CD4-positive, CD25-positive, alpha-beta regulatory T cell (primary cell): Measurements from ENCODE around the gene CD1D. TPM values are rescaled to one million over a fixed set of nuclear protein-coding genes. Genes with fewer than 3 reads are reported as not detected.
A peak's percentile ranks its signal among the peaks of the same experiment; 100 is the strongest.
"Not testable (repeated sequence)": the region's sequence is repeated elsewhere in the genome, so short reads cannot be mapped to it uniquely, and the experiment has no call there.

Experiments used
- ATAC-seq, 2 donors: fragments of 150-1000 bp; cut with Tn5 transposase; one replicate each; pipeline ENCODE4 v1.10.0; 2021; ENCODE audit warnings: low read depth in 2 of 2, moderate number of reproducible peaks in 2 of 2, moderate library complexity in 1 of 2
- DNase-seq, 3 donors: peaks; one replicate each; pipeline versions ENCODE4 v3.0.0 to v3.0.0-alpha.2; 2012 to 2022; ENCODE audit warnings: mixed read lengths in 1 of 3
- H3K27ac ChIP-seq: one replicate; pipeline ENCODE4 v1.7.0; 2013; ENCODE audit warnings: mild to moderate bottlenecking, low read length; ENCODE audit not compliant: insufficient read depth, poor library complexity, severe bottlenecking
- H3K27me3 ChIP-seq: one replicate; pipeline ENCODE4 v1.7.0; 2013; ENCODE audit warnings: low read length; ENCODE audit not compliant: control insufficient read depth, insufficient read depth
- H3K36me3 ChIP-seq: one replicate; pipeline ENCODE4 v1.7.0; 2013; ENCODE audit warnings: mild to moderate bottlenecking, low read length, moderate library complexity; ENCODE audit not compliant: control insufficient read depth, insufficient read depth
- H3K4me1 ChIP-seq: 2 replicates; pipeline ENCODE4 v1.7.0; 2013; ENCODE audit warnings: mild to moderate bottlenecking, low read length; ENCODE audit not compliant: insufficient read depth, control insufficient read depth, poor library complexity, severe bottlenecking
- H3K4me3 ChIP-seq: one replicate; pipeline ENCODE4 v1.7.0; 2013; ENCODE audit warnings: low read depth, mild to moderate bottlenecking, low read length, moderate library complexity
- H3K9me3 ChIP-seq, 2 experiments: 1 replicate in 1 of 2; 2 replicates in 1 of 2; pipeline ENCODE4 v1.7.0; 2013; ENCODE audit warnings: low read length in 2 of 2, mild to moderate bottlenecking in 1 of 2, moderate library complexity in 1 of 2; ENCODE audit not compliant: control insufficient read depth in 2 of 2
- H3K27ac Mint-ChIP-seq, 3 donors: one replicate each; pipeline ENCODE4 v1.8.0; 2020 to 2022; ENCODE audit warnings: mild to moderate bottlenecking in 3 of 3, mixed read lengths in 3 of 3, moderate library complexity in 2 of 3
- H3K27me3 Mint-ChIP-seq: one replicate; pipeline ENCODE4 v1.8.0; 2022; ENCODE audit warnings: mild to moderate bottlenecking, mixed read lengths
- H3K36me3 Mint-ChIP-seq: one replicate; pipeline ENCODE4 v1.8.0; 2020; ENCODE audit warnings: mixed read lengths
- H3K4me1 Mint-ChIP-seq, 4 donors: one replicate each; pipeline ENCODE4 v1.8.0; 2020 to 2022; ENCODE audit warnings: mixed read lengths in 4 of 4, mild to moderate bottlenecking in 1 of 4
- H3K4me3 Mint-ChIP-seq, 4 donors: one replicate each; pipeline ENCODE4 v1.8.0; 2020 to 2022; ENCODE audit warnings: mild to moderate bottlenecking in 4 of 4, mixed read lengths in 4 of 4, moderate library complexity in 3 of 4
- H3K9me3 Mint-ChIP-seq, 7 donors: one replicate each; pipeline ENCODE4 v1.8.0; 2020 to 2022; ENCODE audit warnings: mixed read lengths in 7 of 7, mild to moderate bottlenecking in 3 of 7, moderate library complexity in 2 of 7
- polyA plus RNA-seq, 4 donors: library from polyadenylated mRNA; unstranded; fragments of 300-500 nt; fragmentation: Illumina TruSeq; gene quantifications; one replicate each; pipeline ENCODE4 v1.2.3, GENCODE V29; 2021
- total RNA-seq: library from RNA; stranded (reverse); gene quantifications from one replicate; pipeline ENCODE4 v1.2.3, GENCODE V29; 2022

CD1D gene
- total and polyA plus RNA-seq, 5 donors from 2014 or later: 0.12 to 0.16 TPM; not detected in 3

DNA sequence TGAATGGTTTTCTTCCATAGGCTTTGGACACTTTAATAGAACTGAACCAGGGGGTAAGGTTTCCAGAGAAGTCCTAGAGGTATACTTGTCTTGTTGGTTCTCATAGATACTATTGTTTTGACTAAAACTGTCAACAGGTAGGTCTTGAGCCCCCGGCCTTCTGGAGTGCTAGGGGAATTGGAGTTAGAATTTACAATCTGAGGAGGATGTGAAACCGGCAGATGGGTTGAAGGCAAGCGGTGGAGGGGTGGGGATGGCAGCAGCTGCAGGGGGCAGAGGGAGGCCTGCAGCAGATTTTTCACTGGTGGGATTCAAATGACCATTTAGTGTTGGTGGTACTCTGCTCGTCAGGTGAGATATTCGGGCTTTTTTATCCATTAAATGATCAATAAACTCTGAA, 4.3 kb upstream of the CD1D start:
- DNase-seq: no peak
- H3K27ac Mint-ChIP-seq: no peak overlapping the region
- no peak overlapping the region for H3K27ac ChIP-seq

DNA sequence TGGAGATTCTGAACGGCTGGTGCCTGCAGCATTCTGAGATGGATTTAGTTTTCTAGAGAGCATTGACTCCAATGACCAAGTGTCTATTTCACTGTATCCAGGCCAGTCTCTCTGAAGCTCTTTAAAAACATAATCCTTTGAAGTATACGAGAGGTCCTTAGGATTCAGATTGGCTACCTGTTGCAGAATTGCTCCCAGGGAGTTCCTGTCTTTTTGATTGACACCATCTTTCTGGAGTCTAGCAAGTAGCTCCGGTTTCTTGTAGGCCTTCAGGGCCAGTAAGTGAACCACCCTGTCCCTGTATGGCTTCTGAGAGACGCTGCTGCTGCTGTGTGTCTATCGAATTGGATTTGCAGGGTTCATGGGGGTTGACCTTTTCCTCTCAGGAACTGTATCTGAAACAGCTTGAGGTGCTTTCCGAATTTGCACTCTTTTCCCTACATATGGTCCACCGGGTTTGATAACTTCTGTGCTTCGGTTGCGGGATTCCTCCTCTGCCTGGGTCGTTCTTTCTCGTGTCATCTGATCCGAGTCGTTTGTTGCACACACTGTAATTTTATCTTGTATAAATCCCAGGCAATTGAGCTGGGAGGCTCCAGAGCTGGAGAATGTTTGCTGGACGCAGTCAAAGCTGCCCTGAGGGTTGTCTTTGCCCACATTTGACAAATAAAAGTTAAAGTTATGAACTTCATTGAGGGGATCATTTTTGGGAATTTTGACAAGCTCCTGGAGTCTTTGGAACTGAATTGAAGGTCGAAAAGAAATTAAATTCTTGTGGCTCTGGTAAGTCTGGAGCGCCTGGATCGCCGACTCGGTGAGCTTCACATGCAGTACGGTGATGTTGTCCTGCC, 3.6 kb upstream of the CD1D start:
- peaks cover 54% of the 10 kb centered on the region for H3K27me3 Mint-ChIP-seq
- DNase-seq, H3K9me3 ChIP-seq, H3K36me3 Mint-ChIP-seq, H3K36me3 ChIP-seq, H3K27ac ChIP-seq, H3K27ac Mint-ChIP-seq, H3K9me3 Mint-ChIP-seq, H3K4me3 Mint-ChIP-seq, H3K4me1 ChIP-seq, H3K4me3 ChIP-seq: not testable (repeated sequence)
- H3K4me1 Mint-ChIP-seq: peaks cover 0 to 25% (median 2%) of the 10 kb centered on the region in 4 donors
- H3K27me3 ChIP-seq: peaks cover 26% of the 10 kb centered on the region
- peak in 1 of 2 donors; percentile 5 for ATAC-seq

More for the DNA sequence above, 4.3 kb upstream of the CD1D start:
- H3K27me3 ChIP-seq: peaks cover 23% of the 10 kb centered on the region
- Mint-ChIP-seq H3K36me3 (no peaks in the 10 kb centered on the region), H3K27me3 (peaks cover 58% of the 10 kb centered on the region), H3K4me3 (no peak overlapping the region), H3K4me1 (peaks cover 0 to 21% (median 2%) of the 10 kb centered on the region in 4 donors), H3K9me3 (no peaks in the 10 kb centered on the region)
- no peaks in the 10 kb centered on the region for H3K9me3 ChIP-seq
- ATAC-seq: no peak
- H3K36me3 ChIP-seq: no peaks in the 10 kb centered on the region
- H3K4me1 ChIP-seq: no peaks in the 10 kb centered on the region
- H3K4me3 ChIP-seq: no peak overlapping the region

DNA sequence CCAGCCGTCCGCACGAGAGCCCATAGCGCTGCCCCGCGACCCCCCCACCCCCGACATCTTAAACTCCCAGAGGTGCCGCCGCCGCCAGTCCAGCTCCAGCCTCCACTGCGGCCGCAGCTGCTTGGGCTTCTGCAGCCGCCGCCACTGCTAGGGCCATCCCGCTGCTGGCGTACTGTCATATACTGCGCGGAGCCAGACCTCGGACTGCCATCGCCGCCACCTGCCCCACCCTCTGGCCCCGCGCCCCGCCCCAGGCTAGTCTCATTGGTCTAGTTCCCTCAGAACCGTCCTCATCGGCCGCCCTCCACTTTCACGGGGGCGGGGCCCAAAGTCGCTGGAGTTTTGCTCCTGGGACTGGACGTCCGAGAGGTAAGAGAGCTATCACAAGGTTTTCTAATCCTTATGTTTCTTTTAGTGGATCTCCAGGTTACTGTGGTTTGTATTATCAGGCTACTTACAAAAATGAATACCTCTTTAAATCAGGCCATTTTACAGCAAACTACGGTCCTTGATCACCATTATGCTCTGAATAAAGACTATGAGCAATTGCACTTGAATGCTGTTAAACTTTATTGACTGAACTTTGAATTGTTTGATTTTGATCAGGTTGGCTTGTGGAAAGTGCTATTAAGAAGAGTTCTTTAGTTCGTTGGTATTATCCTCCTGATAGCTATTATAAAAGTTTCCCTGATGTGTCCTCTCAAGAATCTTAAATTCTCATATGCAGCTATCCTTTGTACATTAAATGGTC, 2.8 kb upstream of the CD1D start:
- no peak overlapping the region for H3K27ac ChIP-seq
- ATAC-seq: peak; percentile 43 to 60
- H3K4me1 ChIP-seq: no peaks in the 10 kb centered on the region
- Mint-ChIP-seq H3K27me3 (peaks cover 50% of the 10 kb centered on the region), H3K9me3 (no peaks in the 10 kb centered on the region), H3K36me3 (no peaks in the 10 kb centered on the region), H3K4me3 (peak overlapping the region in 2 of 4 donors; percentile 13 to 42), H3K27ac (no peak overlapping the region), H3K4me1 (peaks cover 0 to 25% (median 2%) of the 10 kb centered on the region in 4 donors)
- no peak overlapping the region for H3K4me3 ChIP-seq
- no peak for DNase-seq
- H3K27me3 ChIP-seq: peaks cover 28% of the 10 kb centered on the region
- H3K9me3 ChIP-seq: no peaks in the 10 kb centered on the region
- no peaks in the 10 kb centered on the region for H3K36me3 ChIP-seq

DNA sequence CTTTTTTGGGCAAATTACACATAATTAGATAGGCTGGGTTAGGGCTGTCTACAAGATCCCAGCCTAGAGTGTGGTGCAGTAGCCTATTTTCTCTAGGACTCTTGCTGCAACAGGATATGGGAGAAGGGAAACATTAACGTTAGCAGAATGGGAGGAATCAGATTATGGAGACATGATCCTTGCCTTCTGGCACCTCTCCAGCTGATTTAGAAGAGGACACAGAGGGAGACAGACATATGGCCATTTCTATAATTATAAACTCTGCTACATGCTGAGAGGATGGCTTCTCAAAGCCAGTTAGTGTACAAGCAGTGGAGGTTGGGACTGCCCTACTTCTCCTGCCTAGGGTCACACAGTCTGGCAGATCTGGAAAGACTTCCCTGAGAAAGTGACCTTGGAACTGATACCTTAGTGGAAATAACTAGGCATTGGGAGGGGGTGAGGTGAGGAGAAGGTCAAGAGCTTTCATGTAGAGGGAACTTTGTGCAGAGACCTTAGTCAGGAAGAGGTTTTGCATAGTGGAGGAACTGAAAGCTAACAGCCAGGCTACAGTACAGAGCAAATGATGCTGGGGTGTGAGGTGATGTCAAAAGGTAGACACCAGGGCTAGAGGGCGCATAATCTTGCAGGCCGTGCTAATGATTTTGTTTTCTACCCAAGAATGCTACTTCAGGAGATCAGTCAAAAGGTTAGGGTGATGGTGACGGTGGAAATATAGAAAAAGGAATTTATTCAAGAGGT, 1.2 kb upstream of the CD1D start:
- no peaks in the 10 kb centered on the region for H3K9me3 Mint-ChIP-seq
- H3K4me3 ChIP-seq: no peak overlapping the region
- H3K27me3 Mint-ChIP-seq: peaks cover 47% of the 10 kb centered on the region
- no peaks in the 10 kb centered on the region for H3K36me3 ChIP-seq
- no peak overlapping the region for H3K27ac ChIP-seq
- H3K4me1 Mint-ChIP-seq: peaks cover 0 to 25% (median 2%) of the 10 kb centered on the region in 4 donors
- peaks cover 25% of the 10 kb centered on the region for H3K27me3 ChIP-seq
- no peaks in the 10 kb centered on the region for H3K36me3 Mint-ChIP-seq
- no peak overlapping the region for H3K27ac Mint-ChIP-seq
- no peaks in the 10 kb centered on the region for H3K9me3 ChIP-seq
- H3K4me1 ChIP-seq: no peaks in the 10 kb centered on the region
- H3K4me3 Mint-ChIP-seq: no peak overlapping the region
- DNase-seq (no peak), ATAC-seq (peak; percentile 40 to 61)

GRCh38 chr1:158181577-158181922, 855 bp downstream of the CD1D start:
- Histone ChIP-seq H3K27me3 (peaks cover 25% of the 10 kb centered on the region), H3K9me3 (no peaks in the 10 kb centered on the region), H3K4me3 (no peak overlapping the region), H3K4me1 (no peaks in the 10 kb centered on the region), H3K27ac (no peak overlapping the region), H3K36me3 (no peaks in the 10 kb centered on the region)
- ATAC-seq (no peak), DNase-seq (no peak)
- Mint-ChIP-seq H3K27ac (no peak overlapping the region), H3K4me1 (peaks cover 0 to 25% (median 2%) of the 10 kb centered on the region in 4 donors), H3K36me3 (no peaks in the 10 kb centered on the region), H3K27me3 (peaks cover 41% of the 10 kb centered on the region), H3K4me3 (peak overlapping the region in 1 of 4 donors; percentile 30), H3K9me3 (peaks cover 0 to 2% (median 0%) of the 10 kb centered on the region in 7 donors)

DNA sequence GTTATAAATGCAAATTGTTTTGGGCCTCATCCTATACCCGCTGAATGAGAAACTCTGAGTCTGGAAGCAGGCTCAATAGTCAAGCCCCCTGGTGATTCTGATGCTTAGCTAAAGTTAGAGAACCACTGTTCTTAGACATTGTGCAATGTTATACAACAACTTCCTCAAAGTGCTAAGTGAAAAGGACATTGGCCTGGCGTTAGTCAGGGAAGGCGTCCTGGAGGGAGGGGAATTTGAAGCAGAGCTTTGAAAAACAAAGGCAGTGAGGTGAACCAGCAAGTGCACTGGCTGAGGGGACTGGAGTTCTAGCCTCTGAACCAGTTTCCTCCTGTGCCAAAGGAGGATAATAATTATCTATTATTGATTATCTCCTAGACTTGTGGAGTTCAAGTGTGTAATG, 5.1 kb downstream of the CD1D start:
- peaks cover 0 to 2% (median 0%) of the 10 kb centered on the region in 7 donors for H3K9me3 Mint-ChIP-seq
- no peaks in the 10 kb centered on the region for H3K9me3 ChIP-seq
- no peak overlapping the region for H3K4me3 Mint-ChIP-seq
- ATAC-seq (no peak), DNase-seq (no peak)
- H3K4me3 ChIP-seq: no peak overlapping the region
- H3K27ac Mint-ChIP-seq: no peak overlapping the region
- H3K27me3 ChIP-seq: peaks cover 14% of the 10 kb centered on the region
- no peaks in the 10 kb centered on the region for H3K4me1 ChIP-seq
- no peak overlapping the region for H3K27ac ChIP-seq
- peaks cover 22% of the 10 kb centered on the region for H3K27me3 Mint-ChIP-seq
- H3K4me1 Mint-ChIP-seq: peaks cover 0 to 11% (median 0%) of the 10 kb centered on the region in 4 donors
- H3K36me3 Mint-ChIP-seq: no peaks in the 10 kb centered on the region
- H3K36me3 ChIP-seq: no peaks in the 10 kb centered on the region

DNA sequence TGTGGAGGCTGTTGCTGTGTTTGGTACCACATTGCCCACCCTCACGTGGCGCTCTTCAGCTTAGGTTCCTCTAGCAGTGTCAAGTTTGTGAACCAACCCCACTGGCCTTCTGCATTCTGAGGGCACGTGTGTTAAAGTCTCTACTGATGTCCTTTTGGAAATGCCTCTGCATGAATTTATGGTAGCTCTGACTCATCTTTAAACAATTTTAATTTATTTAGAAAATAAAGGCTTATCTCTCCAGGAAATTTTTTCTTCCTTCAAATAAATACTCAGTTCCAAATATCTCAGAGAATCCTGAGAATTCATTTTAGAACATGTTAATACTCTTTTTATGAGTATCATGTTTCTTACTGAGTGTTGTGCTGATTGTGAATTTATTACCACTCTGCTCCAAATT, 5.5 kb downstream of the CD1D start:
- Histone ChIP-seq H3K4me3 (no peak overlapping the region), H3K9me3 (no peaks in the 10 kb centered on the region), H3K4me1 (no peaks in the 10 kb centered on the region), H3K36me3 (no peaks in the 10 kb centered on the region), H3K27me3 (peaks cover 14% of the 10 kb centered on the region), H3K27ac (no peak overlapping the region)
- no peaks in the 10 kb centered on the region for H3K36me3 Mint-ChIP-seq
- H3K9me3 Mint-ChIP-seq: peaks cover 0 to 2% (median 0%) of the 10 kb centered on the region in 7 donors
- H3K27me3 Mint-ChIP-seq: peaks cover 22% of the 10 kb centered on the region
- H3K27ac Mint-ChIP-seq: no peak overlapping the region
- ATAC-seq (no peak), DNase-seq (no peak)
- H3K4me1 Mint-ChIP-seq: peaks cover 0 to 7% (median 0%) of the 10 kb centered on the region in 4 donors
- H3K4me3 Mint-ChIP-seq: no peak overlapping the region
